Stimulated activated CD4-positive, alpha-beta T cell treated with anti-CD3 and anti-CD28 coated beads, Interleukin-12 subunit alpha, Interleukin-12 subunit beta, amount 100 ng/mL, for 24 hours (primary cell): ENCODE data around the gene PIK3C2G.
"Not testable (repeated sequence)": the region's sequence is repeated elsewhere in the genome, so short reads cannot be mapped to it uniquely, and the experiment has no call there.

Experiments used
- DNase-seq, 2 experiments: peaks; one replicate each; pipeline ENCODE4 v3.0.0-alpha.2; 2020; ENCODE audit warnings: low read depth in 2 of 2

Gene PIK3C2G

DNA sequence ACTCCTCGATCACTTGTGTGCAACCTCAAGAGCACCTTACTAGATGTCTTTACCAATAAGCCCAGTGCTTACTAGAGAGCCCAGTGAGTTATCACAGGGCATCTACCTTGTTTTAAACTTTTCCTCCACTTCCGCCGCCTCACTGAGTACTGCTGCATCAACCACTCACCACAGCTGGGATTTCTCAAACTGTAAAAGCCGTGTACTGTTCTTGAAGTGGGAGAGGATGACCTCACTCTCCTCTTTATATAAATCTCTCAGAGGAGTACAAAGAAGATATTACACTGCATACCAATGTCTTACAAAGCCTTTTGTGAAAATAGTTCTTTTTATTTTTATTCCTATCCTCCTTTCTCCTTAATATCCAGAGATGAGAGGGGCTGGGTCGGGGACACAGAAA is 382.4 kb downstream of the PIK3C2G start:
- DNase-seq: no peak

DNA sequence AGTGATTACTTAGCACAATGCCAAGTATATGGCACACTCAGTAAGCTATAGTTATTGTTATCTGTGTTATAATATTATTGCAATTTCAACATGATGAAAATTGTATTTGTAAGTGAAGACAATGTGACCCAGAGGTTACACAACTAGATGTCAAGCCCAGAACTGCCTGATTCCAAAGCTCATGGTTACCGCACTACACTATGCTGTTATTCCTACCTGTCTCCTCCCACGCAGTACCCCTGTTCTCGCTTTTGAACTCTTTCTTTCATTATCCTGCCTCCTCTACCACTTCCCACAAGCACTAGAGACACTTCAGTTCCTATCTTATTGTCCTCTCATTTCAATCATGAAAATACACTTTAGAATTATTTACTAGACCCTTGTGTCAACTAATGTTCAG is 383.2 kb downstream of the PIK3C2G start:
- DNase-seq: no peak

DNA sequence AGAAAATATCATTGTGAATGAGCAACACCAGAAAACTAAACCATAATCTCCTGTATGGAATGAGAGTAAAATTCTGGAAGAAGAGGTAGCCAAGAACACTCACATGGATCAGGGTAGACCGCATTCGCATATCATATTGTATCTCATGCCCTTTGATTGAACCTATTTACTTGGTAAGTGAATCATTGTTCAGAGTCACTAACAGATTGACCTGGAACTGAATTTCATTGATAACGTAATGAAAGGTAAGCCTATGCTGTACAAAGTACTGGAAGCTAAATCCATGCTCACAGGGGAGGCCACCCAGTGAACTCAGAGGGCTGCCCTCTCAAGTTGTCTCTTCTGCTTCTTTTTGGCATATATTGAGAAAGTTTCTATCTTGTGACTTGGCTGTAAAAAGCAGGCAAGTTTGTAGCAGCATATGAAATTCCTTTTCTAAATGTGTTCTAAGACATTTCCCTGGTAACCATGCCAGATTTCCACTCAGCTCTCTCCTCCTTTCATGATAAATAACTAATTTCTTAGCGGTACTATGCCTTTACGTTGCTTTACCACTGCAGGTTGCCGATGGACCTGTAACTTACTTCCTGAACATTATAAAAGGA is 385.1 kb downstream of the PIK3C2G start:
- no peak for DNase-seq

DNA sequence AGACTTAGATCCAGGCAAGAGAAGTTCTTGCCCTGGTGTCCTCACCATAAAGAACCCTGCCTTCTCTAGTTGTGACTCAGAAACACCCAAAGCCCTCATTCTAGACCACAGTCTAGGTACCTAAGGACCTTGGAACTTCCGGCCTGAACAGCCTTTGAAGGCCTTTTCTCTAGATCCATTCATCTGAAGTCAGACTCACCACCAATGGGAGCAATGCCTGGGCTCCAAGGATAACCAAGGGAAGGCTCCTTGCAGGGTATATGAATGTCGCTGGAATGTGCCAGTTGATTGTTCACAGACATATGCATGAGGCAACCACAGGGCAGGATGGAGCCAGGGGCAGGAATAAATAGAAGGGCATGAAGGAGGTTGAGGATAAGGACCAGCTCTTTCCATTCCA is 390.2 kb downstream of the PIK3C2G start:
- DNase-seq: no peak

DNA sequence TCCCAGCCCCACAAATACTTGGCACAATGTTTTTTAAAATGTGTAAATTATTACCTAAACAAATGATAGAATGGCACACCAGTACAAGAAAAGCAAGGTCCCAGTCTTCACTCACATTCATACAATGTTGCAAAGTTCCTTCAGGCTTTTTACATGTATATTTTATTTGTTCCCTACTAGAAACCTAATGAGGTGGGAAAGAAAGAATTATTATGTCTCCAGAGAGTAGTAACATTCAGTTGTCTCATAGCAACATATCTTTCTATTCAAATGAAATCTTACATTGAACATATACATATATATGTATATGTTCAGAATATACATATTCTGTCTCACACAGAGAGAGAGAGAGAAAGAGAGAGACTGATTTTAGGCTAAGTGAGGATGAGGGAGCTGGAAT is 391.3 kb downstream of the PIK3C2G start:
- DNase-seq: no peak

DNA sequence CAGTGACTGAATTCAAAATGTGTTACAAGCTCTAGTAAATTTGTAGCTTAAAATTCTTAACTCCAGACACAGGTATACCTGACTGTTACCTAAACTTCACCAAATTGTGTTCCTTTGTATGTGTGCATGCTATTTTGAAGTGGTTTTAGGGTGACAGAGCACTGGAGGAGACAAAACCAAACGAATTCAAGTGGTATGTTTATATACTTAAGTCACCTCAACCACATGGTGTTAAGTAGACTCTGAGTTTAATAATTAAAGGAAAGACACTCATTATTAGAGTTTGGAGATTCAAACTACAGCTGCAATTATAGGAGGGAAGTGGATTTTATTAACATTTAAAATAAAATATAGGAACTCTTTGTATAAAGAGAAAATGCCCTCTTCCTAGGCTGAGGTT is 392.1 kb downstream of the PIK3C2G start:
- no peak for DNase-seq

DNA sequence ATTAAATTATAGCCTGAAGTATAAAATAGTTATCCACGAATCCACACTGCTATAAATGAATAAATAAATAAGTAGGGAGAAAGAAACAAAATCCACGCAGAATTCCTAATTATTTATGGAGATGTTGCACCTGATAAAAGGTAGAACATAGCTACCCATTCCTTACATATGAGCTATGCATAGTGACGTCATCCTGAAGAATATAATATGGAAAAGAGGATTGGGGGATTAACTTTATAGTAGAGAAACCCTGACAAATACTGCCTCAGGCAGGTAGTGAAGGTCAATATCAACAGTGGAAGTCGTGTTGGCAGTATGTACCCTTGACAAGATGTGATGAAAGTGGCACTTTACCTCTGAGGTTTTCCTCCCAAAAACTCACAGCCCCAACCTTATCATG is 394.0 kb downstream of the PIK3C2G start:
- DNase-seq: no peak

DNA sequence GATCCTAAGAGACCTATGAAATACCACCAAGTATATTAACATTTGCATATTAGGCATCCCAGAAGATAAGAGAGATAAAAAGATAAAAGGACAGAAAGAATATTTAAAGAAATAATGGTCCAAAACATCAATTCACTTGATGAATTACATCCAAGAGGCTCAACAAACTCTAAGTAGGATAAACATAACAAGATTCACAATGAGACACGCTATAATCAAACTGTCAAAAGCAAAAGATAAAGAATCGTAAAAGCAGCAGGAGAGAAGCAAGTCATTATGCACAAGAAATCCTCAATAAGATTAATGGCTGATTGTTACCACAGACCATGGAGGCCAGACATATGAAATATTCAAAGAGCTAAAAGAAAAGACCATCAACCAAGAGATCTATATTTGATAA is 396.9 kb downstream of the PIK3C2G start:
- DNase-seq: no peak

DNA sequence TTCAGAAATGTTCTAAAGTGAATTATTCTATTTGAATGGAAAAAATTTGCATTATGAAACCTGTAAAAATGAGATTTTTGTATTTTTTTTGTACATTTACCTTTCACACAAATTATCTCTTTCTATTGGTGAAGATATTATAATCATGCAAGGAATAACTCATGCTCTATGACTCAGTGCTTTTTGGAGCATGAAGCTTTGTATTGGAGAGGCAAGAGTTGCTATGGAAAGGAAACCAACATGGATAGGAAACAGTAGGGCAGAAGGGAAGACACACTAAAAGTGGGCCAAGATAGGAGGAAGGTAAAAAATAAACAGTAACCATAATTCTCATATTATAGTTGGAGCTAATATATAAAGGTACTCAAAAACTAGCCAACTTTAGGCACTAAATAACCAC is 397.5 kb downstream of the PIK3C2G start:
- no peak for DNase-seq

DNA sequence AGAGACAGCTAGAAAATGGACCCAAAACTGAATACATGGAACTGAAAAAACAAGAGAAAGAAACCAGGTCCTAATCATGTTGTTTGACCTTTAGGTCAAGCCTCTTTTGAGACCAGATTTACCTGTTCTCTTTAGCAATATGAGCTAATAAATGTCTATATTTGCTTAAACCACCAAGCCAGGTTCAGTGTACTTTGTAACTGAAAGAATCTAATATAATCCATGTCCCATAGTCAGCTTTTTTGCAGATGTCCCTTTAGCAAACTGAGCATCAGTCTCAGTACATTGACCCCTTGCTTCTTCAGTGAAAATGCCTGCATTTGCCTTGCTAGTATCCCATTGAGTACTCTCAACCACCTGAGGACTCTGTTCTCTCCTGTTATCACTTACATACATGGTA is 414.8 kb downstream of the PIK3C2G start:
- DNase-seq: no peak

DNA sequence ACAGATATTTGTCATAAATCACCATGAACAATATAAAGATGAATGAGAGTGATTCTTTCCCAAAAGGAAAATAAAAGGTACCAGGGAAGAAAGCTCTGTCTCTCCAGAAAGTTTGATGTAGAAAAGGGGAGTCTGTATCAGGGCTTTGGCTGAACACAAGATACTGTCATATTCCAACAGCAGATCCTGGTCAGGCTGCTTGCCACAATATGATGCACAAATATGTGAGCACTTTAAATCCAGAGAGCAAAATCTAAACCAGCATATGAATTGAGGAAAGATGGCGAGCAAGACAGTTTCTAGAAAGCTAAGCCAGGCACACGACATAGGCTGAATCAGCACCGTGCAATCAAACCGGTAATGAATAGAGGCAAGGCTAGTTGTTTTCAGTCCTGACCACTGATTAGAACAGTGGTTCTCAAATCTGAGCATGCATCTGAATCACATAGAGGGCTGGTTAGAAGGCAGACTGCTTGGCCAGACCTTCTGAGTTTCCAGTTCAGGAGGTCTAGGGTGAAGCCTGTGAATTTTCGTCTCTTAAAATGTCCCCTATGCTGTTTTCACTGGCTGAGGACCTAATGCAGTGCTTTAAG is 415.8 kb downstream of the PIK3C2G start:
- DNase-seq: no peak

DNA sequence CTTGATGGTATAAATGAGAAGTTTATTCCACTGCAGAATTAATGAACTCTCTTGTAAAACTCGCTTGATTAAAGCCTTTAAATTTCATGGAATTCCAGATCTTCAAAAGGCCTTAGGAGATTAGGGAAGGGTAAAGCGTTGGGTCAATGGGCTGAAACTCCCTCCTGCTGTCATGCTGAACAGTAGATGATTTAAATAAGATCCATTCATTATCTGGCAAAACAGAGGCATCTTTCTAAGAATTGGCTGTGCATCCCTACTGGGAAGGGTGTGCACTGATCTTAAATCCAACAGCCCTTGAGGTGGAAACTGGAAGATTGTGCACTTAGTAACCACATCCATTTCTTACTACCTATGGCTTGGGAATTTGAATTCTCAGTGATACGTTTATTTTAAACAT is 420.5 kb downstream of the PIK3C2G start:
- DNase-seq: no peak

DNA sequence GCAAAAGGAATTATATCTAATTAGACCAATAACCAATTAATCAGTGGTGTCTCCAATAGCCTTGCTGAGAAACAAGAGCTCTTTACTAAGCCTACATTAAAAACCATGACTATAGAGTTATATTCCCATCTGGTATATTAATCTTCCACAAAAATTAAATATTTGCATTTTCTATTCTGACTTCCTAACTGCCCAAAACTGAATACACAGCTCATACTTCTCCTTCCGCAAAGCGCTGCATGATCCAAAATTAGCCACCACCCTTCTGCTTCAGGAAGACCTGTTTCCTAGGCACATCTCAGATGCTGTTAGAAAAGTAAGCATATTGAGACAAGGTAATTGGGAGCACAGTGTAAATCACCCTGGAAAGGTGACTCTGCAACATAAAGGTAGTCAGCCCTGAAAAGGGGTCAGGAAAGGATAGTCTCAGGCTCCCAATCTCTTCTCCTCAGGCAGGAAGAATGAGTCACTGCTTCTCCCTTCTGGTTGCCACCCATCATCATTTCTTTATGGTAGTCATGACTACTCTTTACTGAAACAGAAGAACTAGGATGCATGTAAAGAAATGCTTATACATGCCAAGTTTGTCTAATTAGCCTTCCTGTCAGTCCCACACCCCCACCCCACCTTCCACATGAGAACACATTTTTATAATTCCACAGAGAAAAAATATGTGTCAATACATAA is 422.2 kb downstream of the PIK3C2G start:
- DNase-seq: no peak

DNA sequence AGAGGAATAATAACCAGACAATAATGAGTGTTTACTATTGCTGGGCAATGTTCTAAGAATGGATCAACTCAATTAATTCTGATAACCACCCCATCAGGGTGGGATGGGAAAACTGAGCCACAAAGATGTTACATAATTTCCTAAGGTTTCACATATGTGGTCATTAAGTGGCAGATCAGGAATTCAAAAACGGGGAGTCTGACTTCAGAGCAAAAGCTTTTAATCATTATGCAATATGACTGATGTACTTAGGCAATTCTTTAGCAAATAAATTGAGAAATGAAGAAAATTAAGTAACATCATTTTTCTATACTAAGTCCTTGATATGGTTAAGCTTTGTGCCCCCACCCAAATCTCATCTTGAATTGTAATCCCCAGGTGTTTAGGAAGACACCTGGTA is 423.1 kb downstream of the PIK3C2G start:
- no peak for DNase-seq

DNA sequence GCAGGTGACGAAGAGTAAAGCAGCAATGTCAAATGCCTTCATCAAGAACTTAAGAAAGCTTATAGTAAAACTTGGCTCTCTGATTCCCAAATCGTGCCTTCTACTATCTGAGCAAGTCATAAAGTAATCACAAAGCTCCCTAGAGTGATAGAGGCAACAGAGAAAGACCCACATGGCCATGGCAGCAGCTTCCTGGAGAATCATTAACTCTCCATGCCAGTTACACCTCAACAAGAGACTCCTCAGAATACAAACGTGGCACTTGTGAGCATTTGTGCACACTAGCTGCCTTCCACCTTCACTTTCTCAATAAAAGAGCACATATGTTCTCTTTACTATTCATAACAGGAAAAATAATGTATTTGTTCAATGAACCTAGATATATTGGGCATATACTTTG is 428.5 kb downstream of the PIK3C2G start:
- DNase-seq: no peak

DNA sequence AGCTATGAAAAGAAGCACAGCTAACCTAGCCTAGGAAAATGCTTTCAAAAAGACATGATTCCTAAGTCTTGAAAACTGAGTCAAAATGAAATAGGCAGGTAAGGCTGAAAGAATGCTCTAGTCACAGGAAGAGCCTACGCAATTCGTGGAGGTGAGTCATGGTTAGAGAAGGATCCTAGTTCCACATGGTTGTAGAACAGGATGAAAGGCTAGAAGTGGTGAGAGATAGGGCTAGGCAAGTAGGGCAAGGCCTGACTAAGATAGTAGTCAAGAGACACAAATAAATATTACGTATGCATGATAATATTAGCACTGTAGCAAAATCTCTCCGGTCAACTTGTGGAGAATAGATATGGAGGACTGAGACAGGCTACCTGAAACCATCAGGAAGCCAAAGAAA is 429.3 kb downstream of the PIK3C2G start:
- DNase-seq: no peak

DNA sequence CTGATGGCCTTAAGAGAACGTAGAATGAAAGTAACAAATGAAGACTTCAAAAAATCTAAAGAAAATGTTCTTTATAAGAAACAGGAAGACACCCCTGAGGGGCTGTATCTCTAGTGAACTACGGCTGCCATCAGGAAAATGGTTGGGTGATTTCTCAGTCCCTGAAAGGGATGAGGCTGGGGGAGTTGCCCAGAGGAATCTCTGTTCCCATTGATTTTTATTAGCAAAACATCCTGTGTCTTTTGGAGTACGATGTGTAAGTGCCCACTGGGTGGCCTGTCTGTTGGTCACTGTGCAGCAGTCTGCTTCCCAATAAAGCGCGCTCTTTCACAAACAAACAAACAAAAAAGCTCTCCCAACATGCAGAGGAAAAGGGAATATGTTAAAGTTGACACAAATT is 432.7 kb downstream of the PIK3C2G start:
- DNase-seq: not testable (repeated sequence)

DNA sequence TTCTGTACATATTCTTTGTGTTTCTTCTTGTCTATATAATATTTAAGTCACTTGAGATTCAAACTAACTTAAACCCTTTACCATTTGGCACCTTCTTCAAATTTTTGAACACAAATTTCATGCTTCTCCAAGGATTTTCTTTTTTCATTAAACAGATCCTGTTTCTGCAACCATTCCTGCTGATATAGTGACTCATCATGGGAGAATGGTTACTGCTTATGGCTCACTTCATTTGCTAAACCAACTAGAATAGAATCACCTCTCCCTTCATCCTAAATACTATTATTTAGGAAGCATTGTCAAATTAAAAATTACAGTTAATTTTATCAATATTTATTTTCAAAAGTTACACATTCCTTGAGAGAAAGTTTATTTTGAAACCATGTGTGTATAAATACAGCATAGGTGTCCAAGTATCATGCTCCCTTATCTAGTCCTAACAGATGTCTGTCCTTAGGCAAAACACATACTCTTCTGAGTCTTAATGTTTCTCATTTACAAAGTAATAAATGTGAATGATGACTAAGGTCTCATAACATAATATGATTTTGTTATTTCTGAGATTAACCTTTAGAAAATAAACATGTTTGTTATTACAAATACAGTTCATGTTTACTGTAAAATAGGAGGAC is 435.8 kb downstream of the PIK3C2G start:
- DNase-seq: no peak
